NCI-H2171 treated with DMSO at 0.1 percent for 48 hours (cell line): Measurements from ENCODE around the gene FSCN2.

Experiments used
- DNase-seq: peaks from one replicate; lab custom pipeline; 2025; lab: John Stamatoyannopoulos, UW

Gene FSCN2

GRCh38 chr17:81489998-81490992 is 37.9 kb upstream of the FSCN2 start:
- DNase-seq = no peak

GRCh38 chr17:81491181-81491581 is 37.0 kb upstream of the FSCN2 start:
- DNase-seq = peak; percentile 25

- peak; percentile 24 for DNase-seq
These were observed 36.4 kb upstream of the FSCN2 start for GRCh38 chr17:81491761-81492160.

GRCh38 chr17:81492202-81492601 is 36.0 kb upstream of the FSCN2 start:
- no peak for DNase-seq

GRCh38 chr17:81492706-81493105 is 35.5 kb upstream of the FSCN2 start:
- DNase-seq = no peak

- DNase-seq = no peak
These were observed 34.8 kb upstream of the FSCN2 start for GRCh38 chr17:81493198-81494038.

- DNase-seq = peak; percentile 91
These were observed 33.4 kb upstream of the FSCN2 start for GRCh38 chr17:81494626-81495377.

GRCh38 chr17:81498953-81499600 is 29.1 kb upstream of the FSCN2 start:
- no peak for DNase-seq

GRCh38 chr17:81499601-81499970 is 28.6 kb upstream of the FSCN2 start:
- no peak for DNase-seq

GRCh38 chr17:81500047-81500446 is 28.1 kb upstream of the FSCN2 start:
- DNase-seq = no peak

- no peak for DNase-seq
These were observed 25.6 kb upstream of the FSCN2 start for GRCh38 chr17:81502471-81503017.

GRCh38 chr17:81503619-81504018 is 24.6 kb upstream of the FSCN2 start:
- no peak for DNase-seq

- peak; percentile 27 for DNase-seq
These were observed 19.5 kb upstream of the FSCN2 start for GRCh38 chr17:81508639-81509206.

- DNase-seq = peak; percentile 31
These were observed 18.8 kb upstream of the FSCN2 start for GRCh38 chr17:81509207-81509971.

- no peak for DNase-seq
These were observed 18.0 kb upstream of the FSCN2 start for GRCh38 chr17:81509972-81510784.

GRCh38 chr17:81510785-81511553 is 17.2 kb upstream of the FSCN2 start:
- DNase-seq = no peak

- DNase-seq = no peak
These were observed 16.7 kb upstream of the FSCN2 start for GRCh38 chr17:81511554-81511803.

- no peak for DNase-seq
These were observed 16.2 kb upstream of the FSCN2 start for GRCh38 chr17:81511804-81512561.
